ENCODE measurements around the gene CCL15. TPM values are rescaled to one million over a fixed set of nuclear protein-coding genes. Genes with fewer than 3 reads are reported as not detected.
"Not testable (repeated sequence)": the region's sequence is repeated elsewhere in the genome, so short reads cannot be mapped to it uniquely, and the experiment has no call there.

Gene CCL15
- total RNA-seq, 1 experiment from 2014 or later: not detected

DNA sequence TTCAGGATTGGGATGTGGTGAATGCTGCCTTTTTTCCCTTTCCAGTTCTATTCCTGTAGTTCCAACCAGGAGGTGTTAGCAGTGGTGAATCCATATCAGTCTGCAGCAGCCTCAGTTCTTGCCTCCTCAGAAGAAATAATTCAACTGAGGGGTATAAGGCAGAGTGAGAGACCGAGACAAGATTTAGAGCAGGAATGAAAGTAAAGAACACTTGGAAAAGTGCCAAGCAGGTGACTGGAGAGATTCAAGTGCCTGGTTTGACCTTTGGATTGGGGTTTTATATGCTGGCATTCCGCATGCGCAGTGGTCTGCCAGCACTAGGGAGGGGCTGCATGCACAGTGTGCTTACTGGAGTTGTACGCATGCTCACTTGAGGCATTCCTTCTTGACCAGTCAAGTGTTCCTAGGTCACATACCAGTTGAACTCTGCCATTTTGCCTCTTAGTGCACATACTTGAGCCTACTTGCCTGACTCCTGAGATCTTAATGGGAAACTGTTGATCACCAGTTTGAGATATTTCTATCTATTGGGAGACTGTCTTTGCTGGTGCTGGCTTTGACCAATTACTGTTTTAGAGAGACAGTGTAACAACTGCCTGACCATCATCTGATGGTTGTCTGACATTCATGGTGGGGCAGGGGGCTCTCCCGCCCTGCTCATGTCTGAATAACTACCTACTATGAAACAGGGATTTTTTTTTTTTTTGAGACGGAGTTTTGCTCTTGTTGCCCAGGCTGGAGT, 680 bp upstream of the CCL15 start:
- H3K27me3 Mint-ChIP-seq (ENCODE audit: unreplicated experiment): peaks cover 16% of the 10 kb centered on the region
- H3K9me3 Mint-ChIP-seq (ENCODE audit: low read depth, unreplicated experiment): no peaks in the 10 kb centered on the region
- intact Hi-C loops (cut with micrococcal nuclease; ENCODE audit: unreplicated experiment): no loop called here
- no peak overlapping the region for H3K27ac Mint-ChIP-seq (ENCODE audit: unreplicated experiment)
- no peaks in the 10 kb centered on the region for H3K36me3 Mint-ChIP-seq (ENCODE audit: insufficient read depth, unreplicated experiment)
- no TSS peak for BruUV-seq (replicated peaks)
- TF ChIP-seq, protein P1, sequence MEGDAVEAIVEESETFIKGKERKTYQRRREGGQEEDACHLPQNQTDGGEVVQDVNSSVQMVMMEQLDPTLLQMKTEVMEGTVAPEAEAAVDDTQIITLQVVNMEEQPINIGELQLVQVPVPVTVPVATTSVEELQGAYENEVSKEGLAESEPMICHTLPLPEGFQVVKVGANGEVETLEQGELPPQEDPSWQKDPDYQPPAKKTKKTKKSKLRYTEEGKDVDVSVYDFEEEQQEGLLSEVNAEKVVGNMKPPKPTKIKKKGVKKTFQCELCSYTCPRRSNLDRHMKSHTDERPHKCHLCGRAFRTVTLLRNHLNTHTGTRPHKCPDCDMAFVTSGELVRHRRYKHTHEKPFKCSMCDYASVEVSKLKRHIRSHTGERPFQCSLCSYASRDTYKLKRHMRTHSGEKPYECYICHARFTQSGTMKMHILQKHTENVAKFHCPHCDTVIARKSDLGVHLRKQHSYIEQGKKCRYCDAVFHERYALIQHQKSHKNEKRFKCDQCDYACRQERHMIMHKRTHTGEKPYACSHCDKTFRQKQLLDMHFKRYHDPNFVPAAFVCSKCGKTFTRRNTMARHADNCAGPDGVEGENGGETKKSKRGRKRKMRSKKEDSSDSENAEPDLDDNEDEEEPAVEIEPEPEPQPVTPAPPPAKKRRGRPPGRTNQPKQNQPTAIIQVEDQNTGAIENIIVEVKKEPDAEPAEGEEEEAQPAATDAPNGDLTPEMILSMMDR (IDR thresholded peaks at IDR 0.05; ENCODE audit: unreplicated experiment): no peak
- CTCF ChIA-PET: interaction anchor here (1.0 kb wide), 1 partner anchor 71 kb away, joined by 3 read pairs; no protein-coding TSS in a partner anchor
- DNase-seq: peak; percentile 54
- H3K4me3 Mint-ChIP-seq (ENCODE audit: low read depth, unreplicated experiment): no peak overlapping the region
- peaks cover 15% of the 10 kb centered on the region for H3K4me1 Mint-ChIP-seq (ENCODE audit: low read depth, unreplicated experiment)

DNA sequence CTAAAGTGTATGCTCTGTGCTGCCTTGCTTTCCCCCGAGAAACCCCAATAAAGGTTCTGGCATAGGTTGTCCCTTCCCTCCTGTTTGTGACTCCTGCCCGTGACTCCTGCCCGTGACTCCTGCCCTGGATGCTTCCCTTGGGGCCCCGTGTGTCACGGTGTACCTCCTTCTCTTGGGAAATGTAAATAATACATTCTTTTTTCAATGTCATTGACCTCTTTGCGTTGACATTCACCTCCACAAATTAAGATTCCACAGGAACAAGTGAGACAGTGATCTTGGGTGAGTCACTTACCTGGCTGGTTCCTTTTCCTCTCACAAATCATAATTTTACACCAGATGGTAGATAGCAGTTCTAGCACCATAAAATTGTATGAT, 632 bp downstream of the CCL15 start:
- H3K36me3 Mint-ChIP-seq (ENCODE audit: insufficient read depth, unreplicated experiment): no peaks in the 10 kb centered on the region
- H3K9me3 Mint-ChIP-seq (ENCODE audit: low read depth, unreplicated experiment): no peaks in the 10 kb centered on the region
- intact Hi-C loops (cut with micrococcal nuclease; ENCODE audit: unreplicated experiment): no loop called here
- H3K4me3 Mint-ChIP-seq (ENCODE audit: low read depth, unreplicated experiment): no peak overlapping the region
- H3K27ac Mint-ChIP-seq (ENCODE audit: unreplicated experiment): no peak overlapping the region
- CTCF ChIA-PET: interaction anchor here (1.0 to 1.3 kb wide), 2 partner anchors 17 to 25 kb away, joined by 3 to 4 read pairs; partner anchors contain the start of gene CCL23
- H3K4me1 Mint-ChIP-seq (ENCODE audit: low read depth, unreplicated experiment): peaks cover 15% of the 10 kb centered on the region
- BruUV-seq (replicated peaks): no TSS peak
- DNase-seq: no peak
- TF ChIP-seq, protein P1 (IDR thresholded peaks at IDR 0.05; ENCODE audit: unreplicated experiment): no peak
- H3K27me3 Mint-ChIP-seq (ENCODE audit: unreplicated experiment): peaks cover 16% of the 10 kb centered on the region

DNA sequence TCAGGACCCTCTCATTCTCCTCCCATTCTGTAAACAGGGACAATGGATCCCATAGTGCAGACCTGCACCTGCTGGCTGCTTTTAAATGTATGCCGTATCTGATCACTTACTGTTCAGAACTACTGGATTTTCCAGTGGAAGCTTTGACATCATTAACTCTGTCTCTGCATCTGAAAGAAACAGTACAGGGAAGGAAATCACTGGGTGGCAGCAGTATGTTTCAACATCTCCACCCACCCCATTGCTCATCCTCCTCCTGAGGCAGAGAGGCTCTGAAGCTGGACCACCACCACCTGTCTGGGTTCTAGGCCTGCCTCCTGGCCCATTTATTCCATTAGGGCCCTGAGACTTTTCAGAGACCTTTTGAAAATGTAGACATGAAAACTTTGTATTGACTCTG, 2.6 kb downstream of the CCL15 start:
- no TSS peak for BruUV-seq (replicated peaks)
- intact Hi-C loops (cut with micrococcal nuclease; ENCODE audit: unreplicated experiment): no loop called here
- TF ChIP-seq, protein P1 (IDR thresholded peaks at IDR 0.05; ENCODE audit: unreplicated experiment): no peak
- peaks cover 16% of the 10 kb centered on the region for H3K27me3 Mint-ChIP-seq (ENCODE audit: unreplicated experiment)
- H3K27ac Mint-ChIP-seq (ENCODE audit: unreplicated experiment): no peak overlapping the region
- H3K4me1 Mint-ChIP-seq (ENCODE audit: low read depth, unreplicated experiment): peaks cover 15% of the 10 kb centered on the region
- no peak overlapping the region for H3K4me3 Mint-ChIP-seq (ENCODE audit: low read depth, unreplicated experiment)
- CTCF ChIA-PET: no interaction called here
- H3K9me3 Mint-ChIP-seq (ENCODE audit: low read depth, unreplicated experiment): no peaks in the 10 kb centered on the region
- H3K36me3 Mint-ChIP-seq (ENCODE audit: insufficient read depth, unreplicated experiment): no peaks in the 10 kb centered on the region
- DNase-seq: no peak

DNA sequence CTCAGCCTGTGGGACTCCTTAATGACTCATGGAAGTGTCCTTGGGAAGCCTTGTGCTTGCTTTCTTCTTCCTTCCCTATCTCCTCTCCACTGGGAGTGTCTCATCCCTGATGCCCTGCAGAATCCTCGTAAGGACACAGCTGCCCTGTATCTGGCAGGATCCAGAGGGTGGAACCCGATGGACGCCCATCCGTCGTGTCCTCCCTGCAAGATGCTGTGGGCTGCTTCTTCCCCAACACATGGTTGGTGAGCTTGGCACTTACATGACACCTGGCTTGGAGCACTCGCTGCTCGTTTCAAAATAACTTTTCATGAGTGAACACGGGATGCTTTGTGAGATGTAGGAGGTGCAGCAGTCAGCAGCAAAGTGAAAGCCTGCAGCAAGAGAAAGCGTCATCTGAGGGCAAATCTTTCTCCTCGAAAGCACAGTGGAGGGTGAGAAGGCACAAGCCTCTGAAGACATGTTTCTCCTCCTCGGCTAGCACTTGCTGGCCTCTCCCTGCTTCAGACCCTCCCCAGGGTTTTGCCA, 3.3 kb downstream of the CCL15 start:
- intact Hi-C loops (cut with micrococcal nuclease; ENCODE audit: unreplicated experiment): no loop called here
- H3K27ac Mint-ChIP-seq (ENCODE audit: unreplicated experiment): no peak overlapping the region
- CTCF ChIA-PET: no interaction called here
- TF ChIP-seq, protein P1 (IDR thresholded peaks at IDR 0.05; ENCODE audit: unreplicated experiment): no peak
- H3K4me3 Mint-ChIP-seq (ENCODE audit: low read depth, unreplicated experiment): no peak overlapping the region
- BruUV-seq (replicated peaks): no TSS peak
- no peak for DNase-seq
- no peaks in the 10 kb centered on the region for H3K9me3 Mint-ChIP-seq (ENCODE audit: low read depth, unreplicated experiment)
- peaks cover 16% of the 10 kb centered on the region for H3K27me3 Mint-ChIP-seq (ENCODE audit: unreplicated experiment)
- no peaks in the 10 kb centered on the region for H3K36me3 Mint-ChIP-seq (ENCODE audit: insufficient read depth, unreplicated experiment)
- H3K4me1 Mint-ChIP-seq (ENCODE audit: low read depth, unreplicated experiment): peaks cover 15% of the 10 kb centered on the region

DNA sequence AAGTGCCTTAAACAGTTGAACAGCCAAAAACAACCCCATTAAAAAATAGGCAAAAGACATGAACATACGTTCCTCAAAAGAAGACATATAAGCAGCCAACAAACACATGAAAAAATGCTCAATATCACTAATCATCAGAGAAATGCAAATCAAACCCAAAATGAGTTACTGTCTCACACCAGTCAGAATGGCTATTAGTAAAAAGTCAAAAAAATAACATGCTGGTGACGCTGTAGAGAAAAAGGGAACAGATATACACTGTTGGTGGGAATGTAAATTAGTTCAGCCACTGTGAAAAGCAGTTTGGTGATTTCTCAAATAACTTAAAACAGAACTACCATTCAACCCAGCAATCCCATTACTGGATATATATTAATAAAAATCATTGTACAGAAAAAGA, 6.0 kb downstream of the CCL15 start:
- CTCF ChIA-PET; H3K4me3 Mint-ChIP-seq (ENCODE audit: low read depth, unreplicated experiment); H3K27ac Mint-ChIP-seq (ENCODE audit: unreplicated experiment); BruUV-seq (replicated peaks); H3K9me3 Mint-ChIP-seq (ENCODE audit: low read depth, unreplicated experiment); H3K36me3 Mint-ChIP-seq (ENCODE audit: insufficient read depth, unreplicated experiment); H3K4me1 Mint-ChIP-seq (ENCODE audit: low read depth, unreplicated experiment); intact Hi-C loops (cut with micrococcal nuclease; ENCODE audit: unreplicated experiment); DNase-seq: not testable (repeated sequence)
- H3K27me3 Mint-ChIP-seq (ENCODE audit: unreplicated experiment): peaks cover 16% of the 10 kb centered on the region

All from Calu3 (cell line).